ENCODE measurements around the gene SERPINE1.

DNA sequence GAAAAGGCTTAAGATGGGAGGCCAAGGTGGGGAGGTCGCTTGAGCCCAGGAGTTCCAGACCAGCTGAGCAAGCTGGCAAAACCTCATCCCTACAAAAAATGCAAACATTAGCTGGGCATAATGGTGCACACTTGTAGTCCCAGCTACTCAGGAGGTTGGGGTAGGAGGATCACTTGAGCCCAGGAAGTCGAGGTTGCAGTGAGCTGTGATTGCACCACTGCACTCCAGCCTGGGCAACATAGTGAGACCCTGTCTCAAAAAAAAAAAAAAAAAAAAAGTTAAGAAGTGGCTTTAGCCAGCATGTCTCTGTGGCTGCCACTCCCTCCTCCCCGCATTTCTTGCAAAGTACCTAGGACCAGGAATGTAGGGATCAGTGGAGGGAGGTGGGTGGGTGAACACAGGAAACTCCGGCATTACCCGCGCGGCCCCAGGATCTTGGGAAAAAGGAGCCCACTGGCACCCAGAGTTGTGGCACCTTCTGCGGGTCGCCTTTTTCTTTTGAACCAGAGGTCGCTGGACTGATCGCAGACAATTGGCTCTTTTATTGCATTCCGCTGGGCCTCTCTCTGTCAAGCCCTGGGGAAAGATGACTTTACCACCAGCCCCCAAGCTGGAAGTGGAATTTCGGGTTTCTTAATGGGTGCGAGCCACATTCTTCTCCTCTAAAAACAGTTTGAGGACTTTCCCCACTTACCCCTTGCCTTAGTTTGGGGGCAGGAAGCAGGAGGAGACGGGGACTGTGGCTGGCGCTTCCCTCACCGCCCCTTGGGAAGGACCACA is 35.0 kb downstream of the SERPINE1 start:
- TF ChIP-seq, protein P1, sequence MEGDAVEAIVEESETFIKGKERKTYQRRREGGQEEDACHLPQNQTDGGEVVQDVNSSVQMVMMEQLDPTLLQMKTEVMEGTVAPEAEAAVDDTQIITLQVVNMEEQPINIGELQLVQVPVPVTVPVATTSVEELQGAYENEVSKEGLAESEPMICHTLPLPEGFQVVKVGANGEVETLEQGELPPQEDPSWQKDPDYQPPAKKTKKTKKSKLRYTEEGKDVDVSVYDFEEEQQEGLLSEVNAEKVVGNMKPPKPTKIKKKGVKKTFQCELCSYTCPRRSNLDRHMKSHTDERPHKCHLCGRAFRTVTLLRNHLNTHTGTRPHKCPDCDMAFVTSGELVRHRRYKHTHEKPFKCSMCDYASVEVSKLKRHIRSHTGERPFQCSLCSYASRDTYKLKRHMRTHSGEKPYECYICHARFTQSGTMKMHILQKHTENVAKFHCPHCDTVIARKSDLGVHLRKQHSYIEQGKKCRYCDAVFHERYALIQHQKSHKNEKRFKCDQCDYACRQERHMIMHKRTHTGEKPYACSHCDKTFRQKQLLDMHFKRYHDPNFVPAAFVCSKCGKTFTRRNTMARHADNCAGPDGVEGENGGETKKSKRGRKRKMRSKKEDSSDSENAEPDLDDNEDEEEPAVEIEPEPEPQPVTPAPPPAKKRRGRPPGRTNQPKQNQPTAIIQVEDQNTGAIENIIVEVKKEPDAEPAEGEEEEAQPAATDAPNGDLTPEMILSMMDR (IDR thresholded peaks at IDR 0.05; ENCODE audit: low read depth, low read length, poor library complexity, severe bottlenecking), result no peak
- TF ChIP-seq EZH2phosphoT487 (IDR thresholded peaks at IDR 0.05; ENCODE audit: borderline replicate concordance, low read length), result no peak

Measured in DOHH2 (cell line).